Left ventricle myocardium inferior (tissue), 1 donor: Measurements from ENCODE around the gene CDC42SE2. TPM values are rescaled to one million over a fixed set of nuclear protein-coding genes. Genes with fewer than 3 reads are reported as not detected.

ENCODE experiments used
- DNase-seq: peaks from one replicate; pipeline ENCODE4 v3.0.0-alpha.2; 2020
- H3K27ac ChIP-seq: fragments of 200-600 bp; replicated peaks from 2 replicates; pipeline ENCODE4 v1.8.0; 2021
- H3K27me3 ChIP-seq: fragments of 200-600 bp; 2 replicates; pipeline ENCODE4 v1.8.0; 2021; ENCODE audit warnings: low read depth
- H3K36me3 ChIP-seq: fragments of 200-600 bp; 2 replicates; pipeline ENCODE4 v1.8.0; 2021
- H3K4me1 ChIP-seq: fragments of 200-600 bp; 2 replicates; pipeline ENCODE4 v1.8.0; 2021
- H3K4me3 ChIP-seq: fragments of 200-600 bp; 2 replicates; pipeline ENCODE4 v1.8.0; 2021; ENCODE audit warnings: mild to moderate bottlenecking, moderate library complexity
- H3K9me3 ChIP-seq: fragments of 200-600 bp; replicated peaks from 2 replicates; pipeline ENCODE4 v1.8.0; 2021
- intact Hi-C: fragments of 100-400 bp; cut with micrococcal nuclease; formaldehyde crosslinking; loops from one replicate; pipeline ENCODE4 v1.11.0; 2022
- total RNA-seq: library from RNA; stranded (reverse); fragmentation: NEBNext Ultra II Directional; extraction: Animal tissue kit (Norgen Biotek cat#: 25700); gene quantifications from one replicate; pipeline ENCODE4 v1.2.1, GENCODE V29; 2021
- TF ChIP-seq, protein P1 (sequence below): fragments of 200-600 bp; IDR thresholded peaks from 2 replicates; pipeline ENCODE4 v1.8.0; 2021; ENCODE audit warnings: antibody characterized with exemption, mild to moderate bottlenecking, borderline replicate concordance
- donor health status: DM: no; HTN: yes; CAD: no; lungs with severe emphysema.

CDC42SE2 gene
- total RNA-seq, 1 donor from 2014 or later = 10.3 TPM

- Histone ChIP-seq H3K27me3 (no peaks in the 10 kb centered on the region), H3K36me3 (no peaks in the 10 kb centered on the region), H3K27ac (no peak overlapping the region), H3K9me3 (no peaks in the 10 kb centered on the region), H3K4me3 (no peak overlapping the region), H3K4me1 (peaks cover 8% of the 10 kb centered on the region)
- DNase-seq = no peak
- intact Hi-C loops = no loop called here
- TF ChIP-seq, protein P1, sequence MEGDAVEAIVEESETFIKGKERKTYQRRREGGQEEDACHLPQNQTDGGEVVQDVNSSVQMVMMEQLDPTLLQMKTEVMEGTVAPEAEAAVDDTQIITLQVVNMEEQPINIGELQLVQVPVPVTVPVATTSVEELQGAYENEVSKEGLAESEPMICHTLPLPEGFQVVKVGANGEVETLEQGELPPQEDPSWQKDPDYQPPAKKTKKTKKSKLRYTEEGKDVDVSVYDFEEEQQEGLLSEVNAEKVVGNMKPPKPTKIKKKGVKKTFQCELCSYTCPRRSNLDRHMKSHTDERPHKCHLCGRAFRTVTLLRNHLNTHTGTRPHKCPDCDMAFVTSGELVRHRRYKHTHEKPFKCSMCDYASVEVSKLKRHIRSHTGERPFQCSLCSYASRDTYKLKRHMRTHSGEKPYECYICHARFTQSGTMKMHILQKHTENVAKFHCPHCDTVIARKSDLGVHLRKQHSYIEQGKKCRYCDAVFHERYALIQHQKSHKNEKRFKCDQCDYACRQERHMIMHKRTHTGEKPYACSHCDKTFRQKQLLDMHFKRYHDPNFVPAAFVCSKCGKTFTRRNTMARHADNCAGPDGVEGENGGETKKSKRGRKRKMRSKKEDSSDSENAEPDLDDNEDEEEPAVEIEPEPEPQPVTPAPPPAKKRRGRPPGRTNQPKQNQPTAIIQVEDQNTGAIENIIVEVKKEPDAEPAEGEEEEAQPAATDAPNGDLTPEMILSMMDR = no peak
Measured at GRCh38 chr5:131353991-131354390, 90.1 kb downstream of the CDC42SE2 start.

GRCh38 chr5:131355971-131356528 lies 92.2 kb downstream of the CDC42SE2 start:
- H3K9me3 ChIP-seq = no peaks in the 10 kb centered on the region
- H3K4me3 ChIP-seq = no peak overlapping the region
- no peak overlapping the region for H3K27ac ChIP-seq
- peaks cover 11% of the 10 kb centered on the region for H3K36me3 ChIP-seq
- no peak for DNase-seq
- intact Hi-C loops = no loop called here
- peaks cover 8% of the 10 kb centered on the region for H3K4me1 ChIP-seq
- no peaks in the 10 kb centered on the region for H3K27me3 ChIP-seq
- TF ChIP-seq, protein P1 = no peak

DNA sequence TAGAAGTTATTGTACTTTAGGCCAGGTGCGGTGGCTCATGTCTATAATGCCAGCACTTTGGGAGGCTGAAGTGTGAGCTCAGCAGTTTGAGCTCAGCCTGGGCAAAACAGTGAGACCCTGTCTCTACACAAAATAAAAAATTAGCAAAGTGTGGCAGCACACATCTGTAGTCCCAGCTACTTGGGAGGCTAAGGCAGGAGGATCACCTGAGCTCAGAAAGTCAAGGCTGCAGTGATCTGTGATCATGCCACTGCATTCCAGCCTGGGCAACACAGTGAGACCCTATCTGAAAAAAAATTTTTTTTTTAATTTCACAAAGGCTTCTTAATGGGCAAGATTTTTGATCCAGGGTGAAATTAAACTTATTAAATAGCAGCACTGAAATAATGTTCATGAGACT lies 92.8 kb downstream of the CDC42SE2 start:
- TF ChIP-seq, protein P1 = no peak
- peaks cover 11% of the 10 kb centered on the region for H3K36me3 ChIP-seq
- intact Hi-C loops = no loop called here
- H3K27ac ChIP-seq = no peak overlapping the region
- no peak overlapping the region for H3K4me3 ChIP-seq
- no peak for DNase-seq
- H3K27me3 ChIP-seq = no peaks in the 10 kb centered on the region
- peaks cover 8% of the 10 kb centered on the region for H3K4me1 ChIP-seq
- no peaks in the 10 kb centered on the region for H3K9me3 ChIP-seq

- TF ChIP-seq, protein P1 = no peak
- Histone ChIP-seq H3K4me1 (peaks cover 8% of the 10 kb centered on the region), H3K9me3 (no peaks in the 10 kb centered on the region), H3K27ac (no peak overlapping the region), H3K36me3 (peaks cover 11% of the 10 kb centered on the region), H3K4me3 (no peak overlapping the region), H3K27me3 (no peaks in the 10 kb centered on the region)
- intact Hi-C loops = no loop called here
- DNase-seq = no peak
Measured at GRCh38 chr5:131357739-131358561, 94.1 kb downstream of the CDC42SE2 start.

DNA sequence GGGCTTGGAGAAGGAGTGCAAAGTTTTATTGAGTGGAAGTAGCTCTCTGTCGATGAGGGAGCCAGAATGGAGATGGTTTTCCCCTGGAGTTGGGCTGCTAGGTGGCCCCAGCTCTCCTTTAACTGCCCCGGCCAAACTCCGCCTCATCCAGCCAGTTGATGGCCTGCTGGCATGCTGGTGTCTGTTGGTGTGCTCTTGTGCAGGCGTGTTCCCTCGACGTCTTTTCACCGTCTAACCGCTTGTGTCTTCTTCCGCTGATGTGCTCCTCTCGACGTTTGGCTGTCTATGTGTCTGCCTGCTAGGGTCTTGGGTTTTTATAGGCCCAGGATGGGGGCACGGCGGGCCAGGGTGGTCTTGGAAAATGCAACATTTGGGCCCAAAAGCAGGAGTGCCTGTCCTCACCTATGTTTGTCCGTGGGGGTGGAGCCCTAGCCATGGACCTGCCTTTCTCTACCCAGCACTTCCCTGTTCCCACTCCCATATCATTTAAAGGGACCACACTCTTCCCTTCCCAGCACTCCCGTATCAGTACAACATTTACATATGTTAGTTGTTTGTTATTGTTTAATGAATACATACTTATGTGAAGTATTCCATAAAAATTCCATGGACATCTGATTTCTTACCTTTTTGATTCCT lies 97.9 kb downstream of the CDC42SE2 start:
- Histone ChIP-seq H3K27me3 (no peaks in the 10 kb centered on the region), H3K4me1 (no peaks in the 10 kb centered on the region), H3K4me3 (no peak overlapping the region), H3K9me3 (no peaks in the 10 kb centered on the region), H3K27ac (no peak overlapping the region), H3K36me3 (peaks cover 11% of the 10 kb centered on the region)
- intact Hi-C loops = no loop called here
- DNase-seq = no peak
- TF ChIP-seq, protein P1 = no peak
